A549 (cell line): Measurements from ENCODE around the gene ZNF789.

Source experiments
- EP300 ChIP-seq, 2 experiments: fragments of >200 bp; sonication (Bioruptor Twin); formaldehyde crosslinking; IDR thresholded peaks; 2 replicates in 1 of 2; 3 replicates in 1 of 2; pipeline ENCODE4 v1.6.1; 2016 to 2017
- JUN ChIP-seq, 2 experiments: fragments of >200 bp; sonication (Bioruptor Twin); formaldehyde crosslinking; IDR thresholded peaks; 2 replicates in 1 of 2; 3 replicates in 1 of 2; pipeline ENCODE4 v1.6.1; 2016 to 2017
- NFE2L2 ChIP-seq: fragments of 150-350 bp; conservative IDR thresholded peaks from 2 replicates; pipeline ENCODE4 v1.6.1; 2014; ENCODE audit warnings: low read length
- NR3C1 ChIP-seq: fragments of >200 bp; sonication (Bioruptor Twin); formaldehyde crosslinking; IDR thresholded peaks from 3 replicates; pipeline ENCODE4 v1.6.1; 2017
- POLR2A ChIP-seq: IDR thresholded peaks from 2 replicates; pipeline ENCODE4 v1.6.1; 2012; ENCODE audit warnings: mild to moderate bottlenecking, low read length
- RCOR1 ChIP-seq: fragments of 150-350 bp; IDR thresholded peaks from 2 replicates; pipeline ENCODE4 v1.6.1; 2014; ENCODE audit warnings: antibody characterized with exemption, low read length, low read depth
- RFX5 ChIP-seq: fragments of 450-650 bp; IDR thresholded peaks from 2 replicates; pipeline ENCODE4 v1.7.1; 2014; ENCODE audit warnings: antibody characterized with exemption, mild to moderate bottlenecking, moderate library complexity
- TF ChIP-seq, protein P1 (sequence below): fragments of >200 bp; sonication (Bioruptor Twin); formaldehyde crosslinking; IDR thresholded peaks from 2 replicates; pipeline ENCODE4 v1.6.1; 2016
- TF ChIP-seq, protein P2 (sequence below): fragments of >200 bp; sonication (Bioruptor Twin); formaldehyde crosslinking; IDR thresholded peaks from 3 replicates; pipeline ENCODE4 v1.5.1; 2016
- TF ChIP-seq, protein P3 (sequence below): IDR thresholded peaks from 2 replicates; pipeline ENCODE4 v1.6.1; 2012; ENCODE audit warnings: low read depth, borderline replicate concordance
- TF ChIP-seq, protein P4 (sequence below): fragments of 200-600 bp; sonication (generic); IDR thresholded peaks from 2 replicates; pipeline ENCODE4 v1.6.1; 2016; ENCODE audit warnings: antibody characterized with exemption, mild to moderate bottlenecking, moderate library complexity

DNA sequence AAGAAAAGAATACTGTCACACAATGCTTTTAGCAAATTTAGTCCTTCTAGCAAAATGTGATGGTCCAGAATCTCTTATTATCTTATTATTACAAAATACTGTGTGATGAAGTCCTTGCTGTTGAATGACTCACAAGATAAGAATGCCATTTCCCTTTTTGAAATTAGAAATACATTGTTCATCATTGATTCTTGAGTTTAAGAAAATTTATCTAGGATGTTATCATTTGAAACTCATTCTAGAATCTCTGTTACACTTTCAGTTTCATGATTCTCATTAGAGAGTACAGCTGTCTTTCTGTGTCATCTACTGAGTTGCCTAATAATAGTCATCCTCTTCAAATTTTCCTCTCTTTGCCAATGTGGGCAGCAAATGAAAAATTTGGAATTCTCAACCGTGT, 41.4 kb downstream of the ZNF789 start:
- TF ChIP-seq POLR2A (no peak), EP300 (IDR thresholded peaks at IDR 0.05) (no peak), NR3C1 (no peak), RFX5 (no peak), NFE2L2 (no peak), RCOR1 (no peak), JUN (IDR thresholded peaks at IDR 0.05) (no peak)
- TF ChIP-seq, protein P1, sequence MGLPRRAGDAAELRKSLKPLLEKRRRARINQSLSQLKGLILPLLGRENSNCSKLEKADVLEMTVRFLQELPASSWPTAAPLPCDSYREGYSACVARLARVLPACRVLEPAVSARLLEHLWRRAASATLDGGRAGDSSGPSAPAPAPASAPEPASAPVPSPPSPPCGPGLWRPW = no peak
- TF ChIP-seq, protein P2, sequence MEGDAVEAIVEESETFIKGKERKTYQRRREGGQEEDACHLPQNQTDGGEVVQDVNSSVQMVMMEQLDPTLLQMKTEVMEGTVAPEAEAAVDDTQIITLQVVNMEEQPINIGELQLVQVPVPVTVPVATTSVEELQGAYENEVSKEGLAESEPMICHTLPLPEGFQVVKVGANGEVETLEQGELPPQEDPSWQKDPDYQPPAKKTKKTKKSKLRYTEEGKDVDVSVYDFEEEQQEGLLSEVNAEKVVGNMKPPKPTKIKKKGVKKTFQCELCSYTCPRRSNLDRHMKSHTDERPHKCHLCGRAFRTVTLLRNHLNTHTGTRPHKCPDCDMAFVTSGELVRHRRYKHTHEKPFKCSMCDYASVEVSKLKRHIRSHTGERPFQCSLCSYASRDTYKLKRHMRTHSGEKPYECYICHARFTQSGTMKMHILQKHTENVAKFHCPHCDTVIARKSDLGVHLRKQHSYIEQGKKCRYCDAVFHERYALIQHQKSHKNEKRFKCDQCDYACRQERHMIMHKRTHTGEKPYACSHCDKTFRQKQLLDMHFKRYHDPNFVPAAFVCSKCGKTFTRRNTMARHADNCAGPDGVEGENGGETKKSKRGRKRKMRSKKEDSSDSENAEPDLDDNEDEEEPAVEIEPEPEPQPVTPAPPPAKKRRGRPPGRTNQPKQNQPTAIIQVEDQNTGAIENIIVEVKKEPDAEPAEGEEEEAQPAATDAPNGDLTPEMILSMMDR = no peak
- TF ChIP-seq, protein P3, sequence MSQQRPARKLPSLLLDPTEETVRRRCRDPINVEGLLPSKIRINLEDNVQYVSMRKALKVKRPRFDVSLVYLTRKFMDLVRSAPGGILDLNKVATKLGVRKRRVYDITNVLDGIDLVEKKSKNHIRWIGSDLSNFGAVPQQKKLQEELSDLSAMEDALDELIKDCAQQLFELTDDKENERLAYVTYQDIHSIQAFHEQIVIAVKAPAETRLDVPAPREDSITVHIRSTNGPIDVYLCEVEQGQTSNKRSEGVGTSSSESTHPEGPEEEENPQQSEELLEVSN = no peak
- TF ChIP-seq, protein P4, sequence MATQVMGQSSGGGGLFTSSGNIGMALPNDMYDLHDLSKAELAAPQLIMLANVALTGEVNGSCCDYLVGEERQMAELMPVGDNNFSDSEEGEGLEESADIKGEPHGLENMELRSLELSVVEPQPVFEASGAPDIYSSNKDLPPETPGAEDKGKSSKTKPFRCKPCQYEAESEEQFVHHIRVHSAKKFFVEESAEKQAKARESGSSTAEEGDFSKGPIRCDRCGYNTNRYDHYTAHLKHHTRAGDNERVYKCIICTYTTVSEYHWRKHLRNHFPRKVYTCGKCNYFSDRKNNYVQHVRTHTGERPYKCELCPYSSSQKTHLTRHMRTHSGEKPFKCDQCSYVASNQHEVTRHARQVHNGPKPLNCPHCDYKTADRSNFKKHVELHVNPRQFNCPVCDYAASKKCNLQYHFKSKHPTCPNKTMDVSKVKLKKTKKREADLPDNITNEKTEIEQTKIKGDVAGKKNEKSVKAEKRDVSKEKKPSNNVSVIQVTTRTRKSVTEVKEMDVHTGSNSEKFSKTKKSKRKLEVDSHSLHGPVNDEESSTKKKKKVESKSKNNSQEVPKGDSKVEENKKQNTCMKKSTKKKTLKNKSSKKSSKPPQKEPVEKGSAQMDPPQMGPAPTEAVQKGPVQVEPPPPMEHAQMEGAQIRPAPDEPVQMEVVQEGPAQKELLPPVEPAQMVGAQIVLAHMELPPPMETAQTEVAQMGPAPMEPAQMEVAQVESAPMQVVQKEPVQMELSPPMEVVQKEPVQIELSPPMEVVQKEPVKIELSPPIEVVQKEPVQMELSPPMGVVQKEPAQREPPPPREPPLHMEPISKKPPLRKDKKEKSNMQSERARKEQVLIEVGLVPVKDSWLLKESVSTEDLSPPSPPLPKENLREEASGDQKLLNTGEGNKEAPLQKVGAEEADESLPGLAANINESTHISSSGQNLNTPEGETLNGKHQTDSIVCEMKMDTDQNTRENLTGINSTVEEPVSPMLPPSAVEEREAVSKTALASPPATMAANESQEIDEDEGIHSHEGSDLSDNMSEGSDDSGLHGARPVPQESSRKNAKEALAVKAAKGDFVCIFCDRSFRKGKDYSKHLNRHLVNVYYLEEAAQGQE = no peak
